T-helper 2 cell treated with Interferon-gamma antibody and Interleukin-4, amounts not matched to agents 5 μg/mL and 100 μg/mL, for 36 hours (primary cell): ENCODE results near the gene HMG20A.

Source experiments
- DNase-seq: peaks from one replicate; pipeline ENCODE4 v3.0.0; 2021; ENCODE audit warnings: low spot score
- H3K27ac Mint-ChIP-seq: one replicate; pipeline ENCODE4 v1.8.0; 2021; ENCODE audit warnings: mild to moderate bottlenecking, mixed read lengths
- H3K27me3 Mint-ChIP-seq: one replicate; pipeline ENCODE4 v1.8.0; 2021; ENCODE audit warnings: low read depth, mixed read lengths
- H3K36me3 Mint-ChIP-seq: one replicate; pipeline ENCODE4 v1.8.0; 2021; ENCODE audit warnings: low read depth, mixed read lengths
- H3K4me1 Mint-ChIP-seq: one replicate; pipeline ENCODE4 v1.8.0; 2021; ENCODE audit warnings: low read depth, mixed read lengths
- H3K4me3 Mint-ChIP-seq: one replicate; pipeline ENCODE4 v1.8.0; 2022; ENCODE audit warnings: mild to moderate bottlenecking, moderate library complexity, mixed read lengths
- H3K9me3 Mint-ChIP-seq: one replicate; pipeline ENCODE4 v1.8.0; 2021; ENCODE audit warnings: mixed read lengths

Gene HMG20A

DNA sequence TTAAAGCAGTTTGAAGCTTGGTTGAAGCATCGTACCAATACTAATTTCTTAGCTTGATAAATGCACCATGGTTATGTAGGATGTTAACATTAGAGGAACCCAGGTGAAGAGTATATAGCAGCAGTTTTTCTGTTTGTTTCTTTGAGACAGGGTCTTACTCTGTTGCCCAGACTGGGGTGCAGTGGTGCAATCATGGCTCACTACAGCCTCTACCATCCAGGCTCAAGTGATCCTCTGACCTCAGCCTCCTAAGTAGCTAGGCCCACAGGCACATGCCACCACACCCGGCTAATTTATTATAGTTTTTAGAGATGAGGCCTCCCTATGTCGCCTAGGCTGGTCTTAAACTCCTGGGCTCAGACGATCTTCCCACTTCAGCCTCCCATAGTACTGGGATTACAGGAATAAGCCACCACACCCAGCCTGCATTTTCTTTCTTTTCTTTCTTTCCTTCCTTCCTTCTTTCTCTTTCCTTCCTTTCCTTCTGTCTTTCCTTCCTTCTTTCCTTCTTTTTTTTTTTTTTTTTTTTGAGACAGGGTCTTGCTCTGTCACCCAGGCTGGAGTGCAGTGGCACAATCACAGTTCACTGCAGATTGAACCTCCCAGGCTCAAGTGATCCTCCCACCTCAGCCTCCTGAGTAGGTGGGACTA is 6.9 kb upstream of the HMG20A start:
- H3K4me3 Mint-ChIP-seq: no peak overlapping the region
- H3K9me3 Mint-ChIP-seq: no peaks in the 10 kb centered on the region
- H3K27ac Mint-ChIP-seq: no peak overlapping the region
- H3K4me1 Mint-ChIP-seq: peaks cover 37% of the 10 kb centered on the region
- H3K36me3 Mint-ChIP-seq: peaks cover under 1% of the 10 kb centered on the region
- no peak for DNase-seq
- H3K27me3 Mint-ChIP-seq: peaks cover 2% of the 10 kb centered on the region

DNA sequence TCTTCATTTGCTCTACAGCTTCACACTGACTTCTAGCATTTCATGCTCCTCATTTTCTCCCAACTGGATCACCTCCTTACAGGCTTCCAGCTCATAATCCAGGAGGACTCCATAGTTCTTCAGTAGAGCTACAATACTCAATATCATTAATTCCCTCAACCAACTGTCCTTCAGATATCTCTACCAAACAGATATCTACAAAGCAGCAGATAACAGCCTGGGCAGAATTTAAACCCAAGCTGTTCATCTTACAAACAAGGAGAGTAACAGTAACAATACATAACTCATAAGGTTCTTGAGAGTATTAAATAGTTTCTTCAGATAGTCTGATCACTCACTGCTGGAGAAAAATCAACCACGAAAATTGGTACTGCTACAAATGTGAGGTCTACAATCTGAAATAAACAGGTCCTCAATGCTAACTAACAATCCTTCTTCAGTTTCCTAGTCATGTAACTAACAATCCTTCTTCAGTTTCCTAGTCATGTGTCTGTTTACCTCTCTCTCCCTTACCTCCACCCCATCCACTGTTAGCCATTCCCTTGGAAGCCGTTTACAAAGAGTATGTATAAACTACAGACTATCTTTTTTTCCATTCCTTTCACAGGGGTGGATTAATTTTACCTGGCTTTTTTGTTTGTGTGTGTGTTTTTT is 5.8 kb upstream of the HMG20A start:
- Mint-ChIP-seq H3K27me3 (peaks cover 4% of the 10 kb centered on the region), H3K9me3 (no peaks in the 10 kb centered on the region), H3K27ac (no peak overlapping the region), H3K4me3 (no peak overlapping the region), H3K4me1 (peaks cover 32% of the 10 kb centered on the region), H3K36me3 (peaks cover 5% of the 10 kb centered on the region)
- no peak for DNase-seq

DNA sequence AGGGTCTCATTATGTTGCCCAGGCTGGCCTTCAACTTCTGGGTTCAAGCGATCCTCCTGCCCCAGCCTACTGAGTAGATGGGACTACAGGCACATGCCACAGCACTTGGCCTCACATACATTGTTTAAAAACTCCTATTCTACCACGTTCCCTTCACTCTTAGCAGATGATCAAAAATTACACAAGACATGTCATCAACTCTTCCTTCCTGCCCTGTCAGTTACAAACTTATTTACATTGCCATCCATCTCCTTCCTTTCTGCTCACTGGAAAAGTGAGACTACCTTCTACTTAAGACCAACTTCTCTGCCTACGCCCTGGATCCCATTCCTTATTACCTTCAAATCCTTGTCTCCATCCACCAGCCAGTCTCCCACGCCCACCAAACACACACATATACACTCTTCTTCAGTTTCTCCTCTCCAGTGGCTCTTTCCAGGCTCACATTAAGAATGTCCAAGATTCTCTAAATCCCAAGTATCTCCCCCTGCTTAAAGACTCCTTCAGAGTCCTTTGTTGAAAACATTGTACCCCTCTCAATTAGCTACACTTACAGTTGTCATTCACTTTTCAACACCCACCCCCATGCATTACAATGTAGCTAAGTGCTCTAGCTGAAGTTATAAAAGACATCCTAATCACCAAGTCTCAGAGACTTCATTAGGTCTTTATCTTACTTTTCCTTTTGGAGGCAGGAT is 5.1 kb upstream of the HMG20A start:
- Mint-ChIP-seq H3K27ac (no peak overlapping the region), H3K9me3 (no peaks in the 10 kb centered on the region), H3K27me3 (peaks cover 4% of the 10 kb centered on the region), H3K4me3 (no peak overlapping the region), H3K4me1 (peaks cover 28% of the 10 kb centered on the region), H3K36me3 (peaks cover 5% of the 10 kb centered on the region)
- DNase-seq: no peak

- Mint-ChIP-seq H3K27ac (no peak overlapping the region), H3K4me3 (no peak overlapping the region)
- DNase-seq: no peak
These were observed 4.6 kb upstream of the HMG20A start for GRCh38 chr15:77416148-77416455.

GRCh38 chr15:77416954-77417353 is 3.7 kb upstream of the HMG20A start:
- no peak overlapping the region for H3K27ac Mint-ChIP-seq
- DNase-seq: no peak
- H3K4me1 Mint-ChIP-seq: peaks cover 32% of the 10 kb centered on the region
- H3K36me3 Mint-ChIP-seq: peaks cover 5% of the 10 kb centered on the region
- peaks cover 4% of the 10 kb centered on the region for H3K27me3 Mint-ChIP-seq
- no peaks in the 10 kb centered on the region for H3K9me3 Mint-ChIP-seq
- H3K4me3 Mint-ChIP-seq: no peak overlapping the region

More at GRCh38 chr15:77416148-77416455, 4.6 kb upstream of the HMG20A start:
- no peaks in the 10 kb centered on the region for H3K9me3 Mint-ChIP-seq
- peaks cover 27% of the 10 kb centered on the region for H3K4me1 Mint-ChIP-seq
- H3K27me3 Mint-ChIP-seq: peaks cover 4% of the 10 kb centered on the region
- peaks cover 5% of the 10 kb centered on the region for H3K36me3 Mint-ChIP-seq

- Mint-ChIP-seq H3K36me3 (peaks cover 5% of the 10 kb centered on the region), H3K9me3 (no peaks in the 10 kb centered on the region), H3K4me1 (peaks cover 27% of the 10 kb centered on the region), H3K4me3 (peak overlapping the region; percentile 5), H3K27ac (no peak overlapping the region), H3K27me3 (peaks cover 4% of the 10 kb centered on the region)
- no peak for DNase-seq
These were observed 3.1 kb upstream of the HMG20A start for GRCh38 chr15:77417602-77418001.

DNA sequence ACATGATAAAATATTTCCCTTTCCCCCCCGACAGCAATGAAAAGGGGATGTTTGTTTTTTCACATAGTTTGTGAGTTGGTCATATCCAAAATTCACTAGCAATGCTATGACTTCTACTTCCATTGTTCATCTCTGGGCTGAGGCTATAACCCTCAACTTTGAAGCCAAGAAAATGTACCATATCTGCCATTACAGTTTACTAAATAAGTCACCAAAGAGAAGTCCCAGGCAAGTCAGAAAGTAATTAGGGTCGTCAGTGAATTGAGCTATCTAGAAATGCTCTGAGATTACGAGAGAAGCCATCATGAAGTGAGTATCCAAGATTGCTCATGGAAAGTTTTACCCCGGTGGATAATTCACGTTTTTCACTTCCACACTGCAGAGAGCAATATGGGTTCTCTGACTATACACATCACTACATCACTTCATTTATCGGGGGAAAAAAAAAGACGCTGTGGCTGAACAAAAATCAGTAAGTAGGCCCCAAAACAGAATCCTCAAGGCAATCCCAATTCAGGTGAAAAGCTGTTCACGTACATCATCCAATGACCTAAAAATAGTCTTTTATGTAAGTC is 2.2 kb upstream of the HMG20A start:
- peaks cover 27% of the 10 kb centered on the region for H3K4me1 Mint-ChIP-seq
- H3K27me3 Mint-ChIP-seq: peaks cover 4% of the 10 kb centered on the region
- peaks cover 5% of the 10 kb centered on the region for H3K36me3 Mint-ChIP-seq
- H3K9me3 Mint-ChIP-seq: no peaks in the 10 kb centered on the region
- H3K27ac Mint-ChIP-seq: peak overlapping the region; percentile 87
- DNase-seq: no peak
- H3K4me3 Mint-ChIP-seq: peak overlapping the region; percentile 92

- H3K4me1 Mint-ChIP-seq: peaks cover 32% of the 10 kb centered on the region
- no peaks in the 10 kb centered on the region for H3K9me3 Mint-ChIP-seq
- DNase-seq: peak; percentile 30
- H3K27ac Mint-ChIP-seq: peak overlapping the region; percentile 87
- peak overlapping the region; percentile 92 for H3K4me3 Mint-ChIP-seq
- H3K27me3 Mint-ChIP-seq: peaks cover 4% of the 10 kb centered on the region
- peaks cover 5% of the 10 kb centered on the region for H3K36me3 Mint-ChIP-seq
These were observed 1.5 kb upstream of the HMG20A start for GRCh38 chr15:77418966-77419835.

- no peaks in the 10 kb centered on the region for H3K9me3 Mint-ChIP-seq
- H3K4me1 Mint-ChIP-seq: peaks cover 36% of the 10 kb centered on the region
- peaks cover 4% of the 10 kb centered on the region for H3K27me3 Mint-ChIP-seq
- peaks cover 6% of the 10 kb centered on the region for H3K36me3 Mint-ChIP-seq
- peak within 1 kb of the TSS; percentile 93 for H3K4me3 Mint-ChIP-seq
- peak within 1 kb of the TSS; percentile 96 for H3K27ac Mint-ChIP-seq
- peak; percentile 97 for DNase-seq
These were observed 665 bp upstream of the HMG20A start, which contains the start of gene PEAK1 for GRCh38 chr15:77419836-77420609. TSS of gene PEAK1 (minus strand) at chr15:77420104. CDS start at chr15:77181926, 238,178 bp downstream.

- no peak for DNase-seq
- Mint-ChIP-seq H3K4me3 (peak overlapping the region; percentile 93), H3K36me3 (peaks cover 8% of the 10 kb centered on the region), H3K9me3 (no peaks in the 10 kb centered on the region), H3K27ac (peak overlapping the region; percentile 96), H3K27me3 (peaks cover 4% of the 10 kb centered on the region), H3K4me1 (peaks cover 47% of the 10 kb centered on the region)
These were observed 647 bp downstream of the HMG20A start for GRCh38 chr15:77421370-77421700.

- Mint-ChIP-seq H3K36me3 (peaks cover 4% of the 10 kb centered on the region), H3K4me1 (peaks cover 51% of the 10 kb centered on the region), H3K27ac (peak overlapping the region; percentile 6), H3K27me3 (no peaks in the 10 kb centered on the region), H3K4me3 (no peak overlapping the region), H3K9me3 (no peaks in the 10 kb centered on the region)
- DNase-seq: no peak
These were observed 4.4 kb downstream of the HMG20A start for GRCh38 chr15:77425104-77425503.

DNA sequence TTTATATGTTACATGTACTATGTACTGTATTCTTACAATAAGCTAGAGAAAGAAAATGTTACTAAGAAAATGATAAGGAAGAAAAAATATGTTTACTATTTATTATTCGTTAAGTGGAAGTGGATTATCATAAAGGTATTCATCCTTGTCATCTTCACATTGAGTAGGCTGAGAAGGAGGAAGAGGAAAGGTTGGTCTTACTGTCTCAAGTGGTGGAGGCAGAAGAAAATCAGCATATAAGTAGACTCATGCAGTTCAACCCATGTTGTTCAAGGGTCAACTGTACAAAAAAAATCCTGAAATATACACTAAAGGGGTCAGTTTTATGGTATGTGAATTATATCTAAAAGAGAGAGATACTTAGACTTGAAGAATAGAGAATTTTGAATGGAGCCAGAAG is 5.7 kb downstream of the HMG20A start:
- Mint-ChIP-seq H3K4me3 (peak overlapping the region; percentile 15), H3K36me3 (peaks cover 7% of the 10 kb centered on the region), H3K27ac (no peak overlapping the region)

GRCh38 chr15:77426871-77427270 is 6.2 kb downstream of the HMG20A start:
- no peak for DNase-seq
- Mint-ChIP-seq H3K4me1 (peaks cover 54% of the 10 kb centered on the region), H3K27ac (no peak overlapping the region), H3K4me3 (peak overlapping the region; percentile 15), H3K36me3 (peaks cover 7% of the 10 kb centered on the region), H3K9me3 (no peaks in the 10 kb centered on the region), H3K27me3 (no peaks in the 10 kb centered on the region)

More for the DNA sequence above, 5.7 kb downstream of the HMG20A start:
- Mint-ChIP-seq H3K27me3 (no peaks in the 10 kb centered on the region), H3K4me1 (peaks cover 57% of the 10 kb centered on the region), H3K9me3 (no peaks in the 10 kb centered on the region)
- no peak for DNase-seq
